ENCODE data around the gene CBX1. TPM values are rescaled to one million over a fixed set of nuclear protein-coding genes. Genes with fewer than 3 reads are reported as not detected.
A peak's percentile ranks its signal among the peaks of the same experiment; 100 is the strongest.

The CBX1 gene
- total and polyA plus RNA-seq, 2 of the 13 experiments (the other 11 are each of a cell fraction or from before 2014, with no cell fraction given): 17.8 to 108 TPM

DNA sequence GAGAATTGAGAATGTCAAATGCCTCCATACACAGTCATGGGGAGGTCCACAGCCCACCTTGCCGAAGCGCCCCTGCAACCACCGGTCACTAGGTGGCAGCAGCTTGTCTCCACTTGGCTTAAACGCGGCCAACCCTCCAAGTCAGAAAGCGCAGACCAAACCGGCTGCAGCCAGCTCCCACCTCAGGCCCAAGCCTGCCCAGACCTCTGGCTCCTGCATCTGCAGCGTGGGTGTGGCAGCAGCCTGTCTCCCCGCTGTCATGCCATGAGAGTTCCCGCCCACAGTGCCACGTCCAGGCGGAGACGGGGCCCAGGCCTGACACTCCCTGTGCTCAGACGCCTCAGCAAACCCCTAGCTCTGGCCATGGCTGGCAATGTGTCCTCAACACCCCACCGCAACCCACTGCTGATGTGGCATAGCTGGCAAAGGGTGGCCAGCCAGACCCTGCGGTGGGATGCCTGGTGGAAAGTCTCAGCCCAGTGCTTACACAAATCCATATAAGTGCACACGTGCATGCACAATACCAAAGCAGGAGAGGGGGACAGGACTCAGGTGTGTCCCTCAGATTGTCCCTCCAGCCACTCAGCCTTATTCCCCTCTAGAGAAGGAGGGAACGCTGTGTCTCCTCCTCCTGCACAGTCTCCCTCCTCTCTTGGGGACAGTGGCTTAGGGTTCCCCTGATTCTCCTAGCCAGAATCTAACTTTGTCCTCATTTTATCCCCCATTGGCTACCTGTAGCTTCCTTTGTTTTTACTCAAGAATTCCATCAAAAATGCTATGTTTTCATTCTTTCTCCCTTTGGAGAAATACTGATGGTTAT lies 74.6 kb downstream of the CBX1 start (continued):
- TF ChIP-seq, protein P1, sequence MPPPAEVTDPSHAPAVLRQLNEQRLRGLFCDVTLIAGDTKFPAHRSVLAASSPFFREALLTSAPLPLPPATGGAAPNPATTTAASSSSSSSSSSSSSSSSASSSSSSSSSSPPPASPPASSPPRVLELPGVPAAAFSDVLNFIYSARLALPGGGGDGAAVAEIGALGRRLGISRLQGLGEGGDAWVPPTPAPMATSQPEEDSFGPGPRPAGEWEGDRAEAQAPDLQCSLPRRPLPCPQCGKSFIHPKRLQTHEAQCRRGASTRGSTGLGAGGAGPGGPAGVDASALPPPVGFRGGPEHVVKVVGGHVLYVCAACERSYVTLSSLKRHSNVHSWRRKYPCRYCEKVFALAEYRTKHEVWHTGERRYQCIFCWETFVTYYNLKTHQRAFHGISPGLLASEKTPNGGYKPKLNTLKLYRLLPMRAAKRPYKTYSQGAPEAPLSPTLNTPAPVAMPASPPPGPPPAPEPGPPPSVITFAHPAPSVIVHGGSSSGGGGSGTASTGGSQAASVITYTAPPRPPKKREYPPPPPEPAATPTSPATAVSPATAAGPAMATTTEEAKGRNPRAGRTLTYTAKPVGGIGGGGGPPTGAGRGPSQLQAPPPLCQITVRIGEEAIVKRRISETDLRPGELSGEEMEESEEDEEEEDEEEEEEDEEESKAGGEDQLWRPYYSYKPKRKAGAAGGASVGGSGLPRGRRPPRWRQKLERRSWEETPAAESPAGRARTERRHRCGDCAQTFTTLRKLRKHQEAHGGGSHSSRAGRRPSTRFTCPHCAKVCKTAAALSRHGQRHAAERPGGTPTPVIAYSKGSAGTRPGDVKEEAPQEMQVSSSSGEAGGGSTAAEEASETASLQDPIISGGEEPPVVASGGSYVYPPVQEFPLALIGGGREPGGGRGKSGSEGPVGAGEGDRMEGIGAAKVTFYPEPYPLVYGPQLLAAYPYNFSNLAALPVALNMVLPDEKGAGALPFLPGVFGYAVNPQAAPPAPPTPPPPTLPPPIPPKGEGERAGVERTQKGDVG (CRISPR knock-in tag; IDR thresholded peaks at IDR 0.05; ENCODE audit: borderline replicate concordance): no peak
- TF ChIP-seq KLF16 (CRISPR knock-in tag; IDR thresholded peaks at IDR 0.05): peak in 1 of 2 experiments; percentile 63; a peak in 1 of 4 replicates
- peak; percentile 68; the same call in 1 of the 2 replicates for TF ChIP-seq KDM5B (CRISPR knock-in tag; IDR thresholded peaks at IDR 0.05; ENCODE audit: borderline replicate concordance)
- no peak for TF ChIP-seq ETS1 (CRISPR knock-in tag; IDR thresholded peaks at IDR 0.05)
- TF ChIP-seq ETV5 (CRISPR knock-in tag; IDR thresholded peaks at IDR 0.05; ENCODE audit: borderline replicate concordance): 0 out of 2 replicates have a peak, but pooled peaks have one; percentile 31
- TF ChIP-seq, protein P2, sequence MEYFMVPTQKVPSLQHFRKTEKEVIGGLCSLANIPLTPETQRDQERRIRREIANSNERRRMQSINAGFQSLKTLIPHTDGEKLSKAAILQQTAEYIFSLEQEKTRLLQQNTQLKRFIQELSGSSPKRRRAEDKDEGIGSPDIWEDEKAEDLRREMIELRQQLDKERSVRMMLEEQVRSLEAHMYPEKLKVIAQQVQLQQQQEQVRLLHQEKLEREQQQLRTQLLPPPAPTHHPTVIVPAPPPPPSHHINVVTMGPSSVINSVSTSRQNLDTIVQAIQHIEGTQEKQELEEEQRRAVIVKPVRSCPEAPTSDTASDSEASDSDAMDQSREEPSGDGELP (IDR thresholded peaks at IDR 0.05; ENCODE audit: borderline replicate concordance, low read depth): no peak
- TF ChIP-seq ZNF451 (CRISPR knock-in tag; IDR thresholded peaks at IDR 0.05): 0 out of 2 replicates have a peak, but pooled peaks have one; percentile 47
- TF ChIP-seq GLI4 (CRISPR knock-in tag; IDR thresholded peaks at IDR 0.05; ENCODE audit: borderline replicate concordance): no peak
- TF ChIP-seq, protein P3, sequence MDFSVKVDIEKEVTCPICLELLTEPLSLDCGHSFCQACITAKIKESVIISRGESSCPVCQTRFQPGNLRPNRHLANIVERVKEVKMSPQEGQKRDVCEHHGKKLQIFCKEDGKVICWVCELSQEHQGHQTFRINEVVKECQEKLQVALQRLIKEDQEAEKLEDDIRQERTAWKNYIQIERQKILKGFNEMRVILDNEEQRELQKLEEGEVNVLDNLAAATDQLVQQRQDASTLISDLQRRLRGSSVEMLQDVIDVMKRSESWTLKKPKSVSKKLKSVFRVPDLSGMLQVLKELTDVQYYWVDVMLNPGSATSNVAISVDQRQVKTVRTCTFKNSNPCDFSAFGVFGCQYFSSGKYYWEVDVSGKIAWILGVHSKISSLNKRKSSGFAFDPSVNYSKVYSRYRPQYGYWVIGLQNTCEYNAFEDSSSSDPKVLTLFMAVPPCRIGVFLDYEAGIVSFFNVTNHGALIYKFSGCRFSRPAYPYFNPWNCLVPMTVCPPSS (IDR thresholded peaks at IDR 0.05): no peak
- TF ChIP-seq HOXA9 (CRISPR knock-in tag; IDR thresholded peaks at IDR 0.05; ENCODE audit: borderline replicate concordance): no peak
- no peak for TF ChIP-seq KAT7 (CRISPR knock-in tag; IDR thresholded peaks at IDR 0.05; ENCODE audit: borderline replicate concordance)
- no peak for TF ChIP-seq ZNF207 (IDR thresholded peaks at IDR 0.05; ENCODE audit: borderline replicate concordance)
- no peak for TF ChIP-seq AGO1 (IDR thresholded peaks at IDR 0.05; ENCODE audit: low read depth, low read length, poor library complexity, severe bottlenecking)
- TF ChIP-seq GATAD1 (CRISPR knock-in tag; IDR thresholded peaks at IDR 0.05): 0 out of 2 replicates have a peak, but pooled peaks have one; percentile 54
- no peak for TF ChIP-seq ZSCAN25 (CRISPR knock-in tag; IDR thresholded peaks at IDR 0.05)
- TF ChIP-seq, protein P4, sequence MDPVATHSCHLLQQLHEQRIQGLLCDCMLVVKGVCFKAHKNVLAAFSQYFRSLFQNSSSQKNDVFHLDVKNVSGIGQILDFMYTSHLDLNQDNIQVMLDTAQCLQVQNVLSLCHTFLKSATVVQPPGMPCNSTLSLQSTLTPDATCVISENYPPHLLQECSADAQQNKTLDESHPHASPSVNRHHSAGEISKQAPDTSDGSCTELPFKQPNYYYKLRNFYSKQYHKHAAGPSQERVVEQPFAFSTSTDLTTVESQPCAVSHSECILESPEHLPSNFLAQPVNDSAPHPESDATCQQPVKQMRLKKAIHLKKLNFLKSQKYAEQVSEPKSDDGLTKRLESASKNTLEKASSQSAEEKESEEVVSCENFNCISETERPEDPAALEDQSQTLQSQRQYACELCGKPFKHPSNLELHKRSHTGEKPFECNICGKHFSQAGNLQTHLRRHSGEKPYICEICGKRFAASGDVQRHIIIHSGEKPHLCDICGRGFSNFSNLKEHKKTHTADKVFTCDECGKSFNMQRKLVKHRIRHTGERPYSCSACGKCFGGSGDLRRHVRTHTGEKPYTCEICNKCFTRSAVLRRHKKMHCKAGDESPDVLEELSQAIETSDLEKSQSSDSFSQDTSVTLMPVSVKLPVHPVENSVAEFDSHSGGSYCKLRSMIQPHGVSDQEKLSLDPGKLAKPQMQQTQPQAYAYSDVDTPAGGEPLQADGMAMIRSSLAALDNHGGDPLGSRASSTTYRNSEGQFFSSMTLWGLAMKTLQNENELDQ (CRISPR knock-in tag; IDR thresholded peaks at IDR 0.05; ENCODE audit: borderline replicate concordance): no peak
